Fibroblast of pulmonary artery (primary cell): ENCODE data around the gene HSD17B2.
"Not testable (repeated sequence)": the region's sequence is repeated elsewhere in the genome, so short reads cannot be mapped to it uniquely, and the experiment has no call there.

ENCODE experiments used
- DNase-seq: peaks from one replicate; pipeline ENCODE4 v3.0.0-alpha.2; 2010; ENCODE audit warnings: low read depth
- H3K4me3 ChIP-seq: replicated peaks from 2 replicates; pipeline ENCODE4 v1.5.1; 2011; ENCODE audit warnings: low read depth, mild to moderate bottlenecking, control low read depth, low read length, moderate library complexity
- CTCF ChIP-seq: IDR thresholded peaks from 2 replicates; pipeline ENCODE4 v1.5.1; 2011; ENCODE audit warnings: mild to moderate bottlenecking, control low read depth, low read length, inconsistent platforms; ENCODE audit errors: missing control alignments

HSD17B2 gene

GRCh38 chr16:82134846-82135245, 99.8 kb downstream of the HSD17B2 start:
- no peak for TF ChIP-seq CTCF
- no peak overlapping the region for H3K4me3 ChIP-seq
- DNase-seq, result no peak

GRCh38 chr16:82135844-82136243, 100.8 kb downstream of the HSD17B2 start:
- no peak for TF ChIP-seq CTCF
- H3K4me3 ChIP-seq, result no peak overlapping the region
- DNase-seq, result no peak

GRCh38 chr16:82136956-82137821, 102.1 kb downstream of the HSD17B2 start:
- no peak overlapping the region for H3K4me3 ChIP-seq
- peak; percentile 49 for DNase-seq
- no peak for TF ChIP-seq CTCF

GRCh38 chr16:82137822-82138167, 102.7 kb downstream of the HSD17B2 start:
- no peak for TF ChIP-seq CTCF
- H3K4me3 ChIP-seq, result no peak overlapping the region
- peak; percentile 19 for DNase-seq

GRCh38 chr16:82138478-82139285, 103.6 kb downstream of the HSD17B2 start:
- no peak for DNase-seq
- no peak overlapping the region for H3K4me3 ChIP-seq
- TF ChIP-seq CTCF, result no peak

- DNase-seq, H3K4me3 ChIP-seq: not testable (repeated sequence)
Measured at GRCh38 chr16:82139286-82139571, 104.2 kb downstream of the HSD17B2 start.

GRCh38 chr16:82146556-82146955, 111.5 kb downstream of the HSD17B2 start:
- no peak for TF ChIP-seq CTCF
- no peak for DNase-seq
- H3K4me3 ChIP-seq, result no peak overlapping the region
